ENCODE data around the gene ABCA7.
"Not testable (repeated sequence)": the region's sequence is repeated elsewhere in the genome, so short reads cannot be mapped to it uniquely, and the experiment has no call there.

ABCA7 gene

GRCh38 chr19:1018393-1018792 lies 21.5 kb upstream of the ABCA7 start:
- FAIRE-seq = no peak

- FAIRE-seq = no peak
Measured at GRCh38 chr19:1018932-1019615, 20.8 kb upstream of the ABCA7 start.

- FAIRE-seq = no peak
Measured at GRCh38 chr19:1019616-1019961, 20.3 kb upstream of the ABCA7 start.

GRCh38 chr19:1019980-1020867 lies 19.7 kb upstream of the ABCA7 start:
- FAIRE-seq = no peak

GRCh38 chr19:1020868-1021425 lies 19.0 kb upstream of the ABCA7 start, which contains the start of gene TMEM259:
Gene TMEM259 (minus strand): TSS chr19:1021123. CDS start chr19:1020996, 127 bp downstream.
- peak; percentile 88 for FAIRE-seq

GRCh38 chr19:1023883-1024188 lies 16.1 kb upstream of the ABCA7 start:
- FAIRE-seq = not testable (repeated sequence)

- not testable (repeated sequence) for FAIRE-seq
Measured at GRCh38 chr19:1025080-1025479, 14.8 kb upstream of the ABCA7 start.

- no peak for FAIRE-seq
Measured at GRCh38 chr19:1025960-1026782, 13.7 kb upstream of the ABCA7 start, which contains the start of gene CNN2. Gene CNN2 (plus strand): TSS chr19:1026608. CDS start chr19:1026662, 54 bp downstream.

GRCh38 chr19:1026783-1027649 lies 12.9 kb upstream of the ABCA7 start:
- no peak for FAIRE-seq

GRCh38 chr19:1027650-1028061 lies 12.3 kb upstream of the ABCA7 start:
- FAIRE-seq = no peak

- no peak for FAIRE-seq
Measured at GRCh38 chr19:1028062-1028926, 11.6 kb upstream of the ABCA7 start.

- FAIRE-seq = no peak
Measured at GRCh38 chr19:1032264-1032867, 7.5 kb upstream of the ABCA7 start.

GRCh38 chr19:1035998-1036621 lies 3.8 kb upstream of the ABCA7 start:
- no peak for FAIRE-seq

GRCh38 chr19:1037621-1038064 lies 2.3 kb upstream of the ABCA7 start:
- FAIRE-seq = no peak

- FAIRE-seq = peak; percentile 50
Measured at GRCh38 chr19:1038978-1039645, 795 bp upstream of the ABCA7 start.

GRCh38 chr19:1040476-1041271 lies 767 bp downstream of the ABCA7 start:
- FAIRE-seq = peak; percentile 89

- FAIRE-seq = no peak
Measured at GRCh38 chr19:1041272-1041834, 1.4 kb downstream of the ABCA7 start.
